H1 (cell line): Measurements from ENCODE around the gene EFCAB8. TPM values are rescaled to one million over a fixed set of nuclear protein-coding genes. Genes with fewer than 3 reads are reported as not detected.

ENCODE experiments used
- CTCF ChIA-PET: fragments of 300-600 bp; sonication (Branson Sonifier 250); formaldehyde crosslinking; loops from one replicate; lab custom pipeline; 2021; ENCODE audit not compliant: partially characterized antibody; lab: Charles Lee
- POLR2A ChIA-PET: fragments of 300-600 bp; sonication (Branson Sonifier 250); formaldehyde crosslinking; loops from one replicate; lab custom pipeline; 2021; ENCODE audit warnings: inconsistent platforms; ENCODE audit not compliant: partially characterized antibody; lab: Charles Lee
- DNase-seq, 2 experiments: peaks; one replicate each; pipeline versions ENCODE4 v3.0.0 to v3.0.0-alpha.2; 2010 to 2022; ENCODE audit warnings: low spot score in 2 of 2, low read depth in 1 of 2, mixed read lengths in 1 of 2
- FAIRE-seq: peaks from 2 replicates; lab custom pipeline; 2011; peaks lifted over from hg19 to GRCh38; lab: Jason Lieb, UNC
- H2AFZ ChIP-seq: 2 replicates; pipeline ENCODE4 v1.8.1; 2012; ENCODE audit warnings: low read length, inconsistent platforms
- H2AK5ac ChIP-seq: 2 replicates; pipeline ENCODE4 v1.6.1; 2013; ENCODE audit warnings: low read depth, low read length
- H2BK120ac ChIP-seq: replicated peaks from 2 replicates; pipeline ENCODE3; 2013; ENCODE audit warnings: low read depth, low read length, inconsistent platforms
- H2BK12ac ChIP-seq: 2 replicates; pipeline ENCODE4 v1.6.1; 2013; ENCODE audit warnings: low read depth, low read length
- H2BK15ac ChIP-seq: 2 replicates; pipeline ENCODE4 v1.6.1; 2013; ENCODE audit warnings: low read length
- H2BK20ac ChIP-seq: 2 replicates; pipeline ENCODE4 v1.6.1; 2013; ENCODE audit warnings: low read length
- H2BK5ac ChIP-seq: 2 replicates; pipeline ENCODE4 v1.6.1; 2013; ENCODE audit warnings: low read depth, low read length
- H3K14ac ChIP-seq: 2 replicates; pipeline ENCODE4 v1.6.1; 2013; ENCODE audit warnings: inconsistent platforms; ENCODE audit not compliant: insufficient read length
- H3K18ac ChIP-seq: 2 replicates; pipeline ENCODE4 v1.6.1; 2013; ENCODE audit warnings: low read length; ENCODE audit errors: extremely low read depth
- H3K23ac ChIP-seq: 2 replicates; pipeline ENCODE4 v1.6.1; 2013; ENCODE audit warnings: inconsistent platforms; ENCODE audit not compliant: insufficient read length
- H3K23me2 ChIP-seq: 2 replicates; pipeline ENCODE4 v1.6.1; 2013; ENCODE audit warnings: low read depth, low read length
- H3K27ac ChIP-seq: 2 replicates; pipeline ENCODE4 v1.6.1; 2011; ENCODE audit warnings: low read depth, low read length, inconsistent platforms
- H3K27me3 ChIP-seq, 4 experiments: replicated peaks in 1 of 4; 1 replicate in 1 of 4; 2 replicates in 3 of 4; pipeline versions ENCODE4 v1.6.1 to v1.8.1; 2011 to 2013; ENCODE audit warnings: low read length in 3 of 4, mild to moderate bottlenecking in 3 of 4, inconsistent platforms in 2 of 4, mixed read lengths in 2 of 4, moderate library complexity in 1 of 4; ENCODE audit not compliant: control insufficient read depth in 3 of 4, insufficient read depth in 3 of 4; ENCODE audit errors: extremely low read depth in 1 of 4
- H3K36me3 ChIP-seq, 4 experiments: 2 replicates each; pipeline versions ENCODE4 v1.6.1 to v1.8.1; 2011 to 2013; ENCODE audit warnings: mild to moderate bottlenecking in 4 of 4, low read length in 3 of 4, moderate library complexity in 2 of 4, control low read depth in 1 of 4, inconsistent platforms in 1 of 4; ENCODE audit not compliant: insufficient read depth in 4 of 4, control insufficient read depth in 2 of 4
- H3K4ac ChIP-seq: replicated peaks from 2 replicates; pipeline ENCODE3; 2013; ENCODE audit warnings: low read length, low read depth, mixed read lengths, inconsistent platforms; ENCODE audit not compliant: insufficient read length
- H3K4me1 ChIP-seq, 4 experiments: replicated peaks in 1 of 4; 1 replicate in 1 of 4; 2 replicates in 3 of 4; pipeline versions ENCODE4 v1.6.1 to v1.8.1; 2011 to 2013; ENCODE audit warnings: low read length in 3 of 4, inconsistent platforms in 2 of 4, mixed read lengths in 1 of 4; ENCODE audit not compliant: insufficient read depth in 4 of 4, control insufficient read depth in 3 of 4
- H3K4me2 ChIP-seq, 2 experiments: 2 replicates each; pipeline versions ENCODE4 v1.6.1 to v1.8.1; 2011 to 2013; ENCODE audit warnings: low read depth in 2 of 2, low read length in 2 of 2, control low read depth in 1 of 2, inconsistent platforms in 1 of 2, mild to moderate bottlenecking in 1 of 2; ENCODE audit not compliant: insufficient read depth in 1 of 2
- H3K4me3 ChIP-seq, 4 experiments: fragments of 200-600, 300-600 bp in 1 of 4; sonication (generic), shearing (Covaris generic), sonication (Bioruptor Twin) in 1 of 4; 2 replicates each; pipeline versions ENCODE4 v1.5.1 to v1.8.1; 2011 to 2016; ENCODE audit warnings: low read length in 4 of 4, low read depth in 3 of 4, control low read depth in 2 of 4, inconsistent platforms in 2 of 4, mild to moderate bottlenecking in 2 of 4, mixed read lengths in 1 of 4, moderate library complexity in 1 of 4; ENCODE audit not compliant: insufficient read depth in 2 of 4; ENCODE audit errors: extremely low read depth in 1 of 4
- H3K56ac ChIP-seq: replicated peaks from 2 replicates; pipeline ENCODE3; 2013; ENCODE audit warnings: low read depth, mild to moderate bottlenecking, mixed read lengths, low read length, inconsistent platforms; ENCODE audit not compliant: insufficient read length
- H3K79me1 ChIP-seq: 2 replicates; pipeline ENCODE4 v1.6.1; 2013; ENCODE audit warnings: low read depth, low read length, control low read depth
- H3K79me2 ChIP-seq, 2 experiments: 2 replicates each; pipeline versions ENCODE4 v1.6.1 to v1.8.1; 2012 to 2013; ENCODE audit warnings: low read length in 2 of 2, mild to moderate bottlenecking in 2 of 2, inconsistent platforms in 1 of 2; ENCODE audit not compliant: insufficient read depth in 2 of 2, control insufficient read depth in 1 of 2
- H3K9ac ChIP-seq, 4 experiments: replicated peaks in 1 of 4; 1 replicate in 1 of 4; 2 replicates in 3 of 4; pipeline versions ENCODE4 v1.6.1 to v1.8.1; 2011 to 2013; ENCODE audit warnings: low read depth in 3 of 4, low read length in 3 of 4, control low read depth in 2 of 4, mild to moderate bottlenecking in 2 of 4, moderate library complexity in 2 of 4, inconsistent platforms in 1 of 4; ENCODE audit errors: extremely low read depth in 1 of 4
- H3K9me3 ChIP-seq, 2 experiments: 2 replicates each; pipeline versions ENCODE4 v1.6.1 to v1.8.1; 2012 to 2013; ENCODE audit warnings: mild to moderate bottlenecking in 2 of 2, moderate library complexity in 2 of 2, control low read depth in 1 of 2, inconsistent platforms in 1 of 2, low read depth in 1 of 2, low read length in 1 of 2, mixed read lengths in 1 of 2; ENCODE audit not compliant: insufficient read depth in 2 of 2
- H4K20me1 ChIP-seq, 2 experiments: replicated peaks in 1 of 2; 2 replicates each; pipeline versions ENCODE3 to v1.8.1; 2011 to 2013; ENCODE audit warnings: inconsistent platforms in 2 of 2, low read length in 2 of 2, mild to moderate bottlenecking in 1 of 2; ENCODE audit not compliant: insufficient read depth in 2 of 2, control insufficient read depth in 1 of 2
- H4K5ac ChIP-seq: 2 replicates; pipeline ENCODE4 v1.6.1; 2013; ENCODE audit warnings: low read length, low read depth, mixed read lengths, inconsistent platforms; ENCODE audit not compliant: insufficient read length
- H4K8ac ChIP-seq: 2 replicates; pipeline ENCODE4 v1.8.0; 2013; ENCODE audit warnings: mild to moderate bottlenecking, moderate library complexity, low read length, inconsistent platforms; ENCODE audit not compliant: insufficient read depth; ENCODE audit errors: extremely low read depth
- H4K91ac ChIP-seq: replicated peaks from 2 replicates; pipeline ENCODE3; 2013; ENCODE audit warnings: low read length, mixed read lengths, inconsistent platforms; ENCODE audit not compliant: insufficient read length
- RNF2 ChIP-seq: fragments of 200-900, 300-1000 bp; sonication (generic); IDR thresholded peaks from 2 replicates; pipeline ENCODE4 v1.7.1; 2016; ENCODE audit warnings: borderline replicate concordance, low read depth, mild to moderate bottlenecking, antibody characterized with exemption, low read length; ENCODE audit not compliant: poor library complexity, severe bottlenecking; ENCODE audit errors: missing control alignments
- WGBS, 2 experiments: shearing (Covaris generic) in 1 of 2; methylation state at CpG; one replicate each; pipeline versions ENCODE4 v1.1.6 to v1.1.7; 2013 to 2015; ENCODE audit warnings: low lambda C conversion rate in 2 of 2, mixed read lengths in 2 of 2, inconsistent platforms in 1 of 2, low coverage in 1 of 2, missing lambda C conversion rate in 1 of 2; ENCODE audit not compliant: insufficient replicate concordance in 2 of 2, insufficient coverage in 1 of 2, insufficient read length in 1 of 2; ENCODE audit errors: extremely low coverage in 1 of 2, missing lambda C conversion rate in 1 of 2; 5-methylcytosine and 5-hydroxymethylcytosine counted together
- polyA plus RNA-seq, 7 experiments: library from polyadenylated mRNA; depleted of rRNA in 3 of 7; stranded (reverse) in 5 of 7; unstranded in 2 of 7; fragments of >200 nt in 5 of 7; fragments of 200-250 nt in 2 of 7; gene quantifications; 1 replicate in 5 of 7; 2 replicates in 1 of 7; 4 replicates in 1 of 7; pipeline versions ENCODE4 v1.2.1 to v1.2.3, GENCODE V29; 2011 to 2013; ENCODE audit warnings: missing spikeins in 2 of 7, mixed read lengths in 2 of 7
- total RNA-seq: library from RNA; stranded (reverse); fragmentation: NEBNext Ultra II Directional; extraction: Animal tissue kit (Norgen Biotek cat#: 25700); gene quantifications from 2 replicates; pipeline ENCODE4 v1.2.1, GENCODE V29; 2021

EFCAB8 gene
- total and polyA plus RNA-seq, 2 of the 8 experiments (the other 6 are each of a cell fraction or from before 2014, with no cell fraction given) = 0.06 to 0.20 TPM

DNA sequence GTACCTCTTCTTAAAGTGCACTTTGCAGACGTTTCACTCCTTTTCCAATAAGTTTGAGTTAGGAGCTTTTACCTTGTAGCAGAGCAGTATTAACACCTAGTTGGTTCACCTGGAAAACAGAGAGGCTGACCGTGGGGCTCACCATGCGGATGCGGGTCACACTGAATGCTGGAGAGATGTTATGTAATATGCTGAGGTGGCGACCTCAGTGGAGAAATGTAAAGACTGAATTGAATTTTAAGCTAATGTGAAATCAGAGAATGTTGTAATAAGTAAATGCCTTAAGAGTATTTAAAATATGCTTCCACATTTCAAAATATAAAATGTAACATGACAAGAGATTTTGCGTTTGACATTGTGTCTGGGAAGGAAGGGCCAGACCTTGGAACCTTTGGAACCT, 9.9 kb upstream of the EFCAB8 start:
- Histone ChIP-seq H2BK5ac (no peak overlapping the region), H4K91ac (no peak overlapping the region), H3K23ac (no peak overlapping the region), H4K5ac (no peak overlapping the region), H3K9ac (no peak overlapping the region), H2AFZ (no peak overlapping the region), H3K79me2 (peaks cover 0 to 21% of the 10 kb centered on the region in 2 experiments; a peak in 3 of 4 replicates), H3K27me3 (no peaks in the 10 kb centered on the region), H3K4ac (no peak overlapping the region), H3K36me3 (peaks cover 14 to 43% (median 15%) of the 10 kb centered on the region in 4 experiments; a peak in 7 of 8 replicates), H3K56ac (no peak overlapping the region), H4K20me1 (peaks cover 5 to 8% of the 10 kb centered on the region in 2 experiments), H3K4me3 (no peak overlapping the region), H3K14ac (no peak overlapping the region), H3K23me2 (no peaks in the 10 kb centered on the region), H3K79me1 (peaks cover 2% of the 10 kb centered on the region), H2BK12ac (no peak overlapping the region), H3K27ac (no peak overlapping the region), H3K4me1 (peaks cover 0 to 3% (median 0%) of the 10 kb centered on the region in 4 experiments; a peak in 2 of 7 replicates), H3K9me3 (no peaks in the 10 kb centered on the region), H3K18ac (no peak overlapping the region), H4K8ac (no peak overlapping the region), H3K4me2 (no peak overlapping the region), H2BK20ac (no peak overlapping the region), H2BK120ac (no peak overlapping the region), H2AK5ac (no peak overlapping the region), H2BK15ac (no peak overlapping the region)
- 76% methylated on average over 6 of the region's 6 CpGs; no CpG with 5 or more reads in 1 of the 2 experiments for WGBS, 2 experiments
- no peak for TF ChIP-seq RNF2
- FAIRE-seq = no peak
- DNase-seq = no peak
- POLR2A ChIA-PET = interaction anchor here (0.9 to 1.8 kb wide), 5 partner anchors 10 to 26 kb away, joined by 3 to 5 read pairs (median 3); partner anchors contain the start of gene EFCAB8
- CTCF ChIA-PET = no interaction called here
